Endothelial cell of umbilical vein (primary cell): Measurements from ENCODE around the gene PHF2. TPM values are rescaled to one million over a fixed set of nuclear protein-coding genes. Genes with fewer than 3 reads are reported as not detected.

Experiments
- BruUV-seq: library from RNA; stranded (reverse); fragments of 400-500 nt; replicated peaks from 2 replicates; lab custom pipeline; 2021; lab: Mats Ljungman, UMichigan
- CTCF ChIA-PET: fragments of 300-600, 350-600 bp; sonication (Branson Sonifier 250); formaldehyde crosslinking; loops from one replicate; lab custom pipeline; 2021; ENCODE audit warnings: antibody characterized with exemption, inconsistent platforms; lab: Charles Lee
- POLR2A ChIA-PET: fragments of 300-600, 350-600 bp; sonication (Branson Sonifier 250); formaldehyde crosslinking; loops from one replicate; lab custom pipeline; 2021; ENCODE audit warnings: antibody characterized with exemption, inconsistent platforms; lab: Charles Lee
- DNase-seq: peaks from one replicate; pipeline ENCODE4 v3.0.0-alpha.2; 2011; ENCODE audit warnings: low read depth, low spot score
- FAIRE-seq: peaks from 2 replicates; lab custom pipeline; 2011; peaks lifted over from hg19 to GRCh38; lab: Jason Lieb, UNC
- H2AFZ ChIP-seq: 2 replicates; pipeline ENCODE4 v1.6.0; 2012; ENCODE audit warnings: low read depth, low read length, control low read depth, inconsistent platforms
- H3K27ac ChIP-seq: 2 replicates; pipeline ENCODE4 v1.5.1; 2011; ENCODE audit warnings: low read depth, mild to moderate bottlenecking, control low read depth, low read length, moderate library complexity; ENCODE audit not compliant: insufficient read depth
- H3K27me3 ChIP-seq, 2 experiments: 2 replicates each; pipeline versions ENCODE4 v1.6.0 to v1.6.1; 2011; ENCODE audit warnings: low read length in 2 of 2, mixed read lengths in 1 of 2; ENCODE audit not compliant: control insufficient read depth in 2 of 2, insufficient read depth in 2 of 2
- H3K36me3 ChIP-seq, 2 experiments: 2 replicates in 1 of 2; 3 replicates in 1 of 2; pipeline ENCODE4 v1.5.1; 2011; ENCODE audit warnings: low read length in 2 of 2, mild to moderate bottlenecking in 1 of 2, moderate library complexity in 1 of 2; ENCODE audit not compliant: control insufficient read depth in 2 of 2, insufficient read depth in 2 of 2; ENCODE audit errors: extremely low read depth in 1 of 2
- H3K4me1 ChIP-seq: 3 replicates; pipeline ENCODE4 v1.5.1; 2011; ENCODE audit warnings: mild to moderate bottlenecking, low read length; ENCODE audit not compliant: control insufficient read depth, insufficient read depth; ENCODE audit errors: extremely low read depth
- H3K4me2 ChIP-seq: 2 replicates; pipeline ENCODE4 v1.6.1; 2011; ENCODE audit warnings: low read length, control low read depth, mixed read lengths; ENCODE audit not compliant: insufficient read depth
- H3K4me3 ChIP-seq, 3 experiments: fragments of 200-600 bp in 1 of 3; sonication (generic), shearing (Covaris generic) in 1 of 3; replicated peaks in 1 of 3; 2 replicates each; pipeline ENCODE4 v1.5.1; 2011 to 2016; ENCODE audit warnings: control low read depth in 3 of 3, low read length in 3 of 3, mild to moderate bottlenecking in 2 of 3, inconsistent platforms in 1 of 3, low read depth in 1 of 3, moderate library complexity in 1 of 3; ENCODE audit not compliant: insufficient read depth in 1 of 3
- H3K79me2 ChIP-seq: 2 replicates; pipeline ENCODE4 v1.6.0; 2012; ENCODE audit warnings: low read length, inconsistent platforms; ENCODE audit not compliant: control insufficient read depth, insufficient read depth
- H3K9ac ChIP-seq: replicated peaks from 2 replicates; pipeline ENCODE3; 2011; ENCODE audit warnings: low read length, control low read depth; ENCODE audit not compliant: insufficient read depth; ENCODE audit errors: extremely low read depth
- H3K9me1 ChIP-seq: replicated peaks from 3 replicates; pipeline ENCODE4 v1.6.0; 2011; ENCODE audit warnings: mild to moderate bottlenecking, low read length; ENCODE audit not compliant: control insufficient read depth, insufficient read depth; ENCODE audit errors: extremely low read depth
- H3K9me3 ChIP-seq: replicated peaks from 2 replicates; pipeline ENCODE4 v1.5.1; 2012; ENCODE audit warnings: low read length, inconsistent platforms; ENCODE audit not compliant: control insufficient read depth, insufficient read depth
- H4K20me1 ChIP-seq: replicated peaks from 2 replicates; pipeline ENCODE3; 2011; ENCODE audit warnings: mild to moderate bottlenecking, low read length; ENCODE audit not compliant: control insufficient read depth, insufficient read depth; ENCODE audit errors: extremely low read depth
- EZH2 ChIP-seq: IDR thresholded peaks from 2 replicates; pipeline ENCODE4 v1.6.1; 2012; ENCODE audit warnings: borderline replicate concordance, low read depth, mild to moderate bottlenecking, moderate library complexity, low read length, inconsistent platforms; ENCODE audit not compliant: severe bottlenecking
- FOS ChIP-seq: IDR thresholded peaks from 2 replicates; pipeline ENCODE4 v1.6.1; 2011; ENCODE audit warnings: mild to moderate bottlenecking, low read length, moderate library complexity, borderline replicate concordance; ENCODE audit not compliant: insufficient read depth
- GATA2 ChIP-seq: IDR thresholded peaks from 2 replicates; pipeline ENCODE4 v1.7.0; 2011; ENCODE audit warnings: low read depth, mild to moderate bottlenecking, moderate library complexity, mixed read lengths, low read length; ENCODE audit not compliant: insufficient read length, insufficient read depth
- JUN ChIP-seq: IDR thresholded peaks from 2 replicates; pipeline ENCODE4 v1.6.1; 2011; ENCODE audit warnings: borderline replicate concordance, low read depth; ENCODE audit not compliant: insufficient read length, insufficient read depth
- MYC ChIP-seq: IDR thresholded peaks from one replicate; pipeline ENCODE4 v1.6.1; 2011; ENCODE audit warnings: mild to moderate bottlenecking, low read depth, low read length
- POLR2A ChIP-seq: IDR thresholded peaks from 2 replicates; pipeline ENCODE4 v1.6.1; 2012; ENCODE audit warnings: low read depth, mild to moderate bottlenecking, control low read depth, low read length
- POLR2AphosphoS5 ChIP-seq: IDR thresholded peaks from 2 replicates; pipeline ENCODE4 v1.6.1; 2012; ENCODE audit warnings: low read depth, mild to moderate bottlenecking, control low read depth, low read length, moderate library complexity; ENCODE audit not compliant: insufficient read depth
- dilution Hi-C: fragments of 300-500 bp; cut with MboI; formaldehyde crosslinking; loops from one replicate; pipeline ENCODE4 v1.15.0; 2019; ENCODE audit warnings: low sequenced_read_pairs; ENCODE audit not compliant: extremely low pct_ligation_motif_present
- intact Hi-C: fragments of 100-400 bp; cut with micrococcal nuclease; formaldehyde crosslinking; loops from one replicate; pipeline ENCODE4 v1.10.0; 2022
- polyA plus RNA-seq, 4 experiments: library from polyadenylated mRNA; depleted of rRNA in 3 of 4; stranded (reverse) in 3 of 4; unstranded in 1 of 4; fragments of >200 nt; gene quantifications; 2 replicates each; pipeline versions ENCODE4 v1.2.1 to v1.2.3, GENCODE V29; 2011 to 2012; ENCODE audit warnings: missing spikeins in 1 of 4
- total RNA-seq: library from RNA; stranded (reverse); gene quantifications from 2 replicates; pipeline ENCODE4 v1.2.3, GENCODE V29; 2021
- TF ChIP-seq, protein P1 (sequence below): IDR thresholded peaks from 2 replicates; pipeline ENCODE4 v1.6.1; 2011; ENCODE audit not compliant: insufficient read depth, insufficient read length
- TF ChIP-seq, protein P2 (sequence below), 2 donors: IDR thresholded peaks; 1 replicate in 1 of 2; 2 replicates in 1 of 2; pipeline ENCODE4 v1.5.1; 2011; ENCODE audit warnings: low read length in 2 of 2, mild to moderate bottlenecking in 2 of 2, moderate library complexity in 2 of 2, control low read depth in 1 of 2, inconsistent platforms in 1 of 2, low read depth in 1 of 2; ENCODE audit not compliant: insufficient read depth in 1 of 2; ENCODE audit errors: extremely low read depth in 1 of 2

Gene PHF2
- total and polyA plus RNA-seq, 2 donors (not counting 3 experiments of a cell fraction or from before 2014, with no cell fraction given): 9.8 to 22.5 TPM

DNA sequence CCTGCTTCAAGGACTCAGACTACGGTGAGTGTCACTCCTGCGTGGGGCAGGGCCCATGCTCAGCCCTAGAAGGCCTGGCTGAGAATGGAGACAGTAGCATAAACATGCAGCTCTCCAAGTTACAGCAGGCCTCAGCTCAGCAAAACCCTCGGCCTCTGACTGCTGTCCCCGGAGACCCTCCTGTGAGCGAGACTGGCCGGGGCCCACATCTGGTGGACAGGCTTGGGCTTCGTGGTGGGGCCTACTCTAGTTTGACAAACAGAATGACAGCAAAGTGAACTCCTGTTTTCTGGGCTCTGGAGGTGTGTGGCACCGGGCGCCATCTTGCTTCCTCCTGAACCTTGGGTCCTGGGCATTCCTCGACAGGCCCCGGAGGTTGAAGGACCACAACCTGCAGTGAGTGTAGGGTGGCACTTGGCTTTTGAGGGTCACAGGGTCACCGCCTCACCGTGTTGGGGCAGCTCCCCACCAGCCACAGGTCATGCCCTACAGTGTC, 97.5 kb downstream of the PHF2 start:
- no peak overlapping the region for H3K4me2 ChIP-seq
- TF ChIP-seq, protein P1, sequence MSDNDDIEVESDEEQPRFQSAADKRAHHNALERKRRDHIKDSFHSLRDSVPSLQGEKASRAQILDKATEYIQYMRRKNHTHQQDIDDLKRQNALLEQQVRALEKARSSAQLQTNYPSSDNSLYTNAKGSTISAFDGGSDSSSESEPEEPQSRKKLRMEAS: no peak
- TF ChIP-seq FOS (no peak), JUN (no peak), POLR2A (no peak), MYC (no peak), GATA2 (no peak), POLR2AphosphoS5 (no peak), EZH2 (no peak)
- TF ChIP-seq, protein P2, sequence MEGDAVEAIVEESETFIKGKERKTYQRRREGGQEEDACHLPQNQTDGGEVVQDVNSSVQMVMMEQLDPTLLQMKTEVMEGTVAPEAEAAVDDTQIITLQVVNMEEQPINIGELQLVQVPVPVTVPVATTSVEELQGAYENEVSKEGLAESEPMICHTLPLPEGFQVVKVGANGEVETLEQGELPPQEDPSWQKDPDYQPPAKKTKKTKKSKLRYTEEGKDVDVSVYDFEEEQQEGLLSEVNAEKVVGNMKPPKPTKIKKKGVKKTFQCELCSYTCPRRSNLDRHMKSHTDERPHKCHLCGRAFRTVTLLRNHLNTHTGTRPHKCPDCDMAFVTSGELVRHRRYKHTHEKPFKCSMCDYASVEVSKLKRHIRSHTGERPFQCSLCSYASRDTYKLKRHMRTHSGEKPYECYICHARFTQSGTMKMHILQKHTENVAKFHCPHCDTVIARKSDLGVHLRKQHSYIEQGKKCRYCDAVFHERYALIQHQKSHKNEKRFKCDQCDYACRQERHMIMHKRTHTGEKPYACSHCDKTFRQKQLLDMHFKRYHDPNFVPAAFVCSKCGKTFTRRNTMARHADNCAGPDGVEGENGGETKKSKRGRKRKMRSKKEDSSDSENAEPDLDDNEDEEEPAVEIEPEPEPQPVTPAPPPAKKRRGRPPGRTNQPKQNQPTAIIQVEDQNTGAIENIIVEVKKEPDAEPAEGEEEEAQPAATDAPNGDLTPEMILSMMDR (IDR thresholded peaks at IDR 0.05; ENCODE audit: extremely low read depth in 1 of 2, insufficient read depth in 1 of 2, low read depth in 1 of 2, low read length in 2 of 2): no peak
- no peak overlapping the region for H3K9ac ChIP-seq
- no peaks in the 10 kb centered on the region for H3K4me1 ChIP-seq
- no peaks in the 10 kb centered on the region for H3K27me3 ChIP-seq
- CTCF ChIA-PET: interaction anchor here (0.9 to 1.2 kb wide), 2 partner anchors 8 to 11 kb away, joined by 3 read pairs; no protein-coding TSS in a partner anchor
- no TSS peak for BruUV-seq
- dilution Hi-C loops (no loop called here), intact Hi-C loops (no loop called here)
- no peaks in the 10 kb centered on the region for H3K79me2 ChIP-seq
- DNase-seq (no peak), FAIRE-seq (no peak)
- no peak overlapping the region for H2AFZ ChIP-seq
- no peaks in the 10 kb centered on the region for H4K20me1 ChIP-seq
- H3K9me1 ChIP-seq: no peaks in the 10 kb centered on the region
- POLR2A ChIA-PET: no interaction called here
- H3K9me3 ChIP-seq: no peaks in the 10 kb centered on the region
- no peak overlapping the region for H3K4me3 ChIP-seq
- H3K27ac ChIP-seq: no peak overlapping the region
- H3K36me3 ChIP-seq: peaks cover 0 to 6% of the 10 kb centered on the region in 2 experiments
